ENCODE measurements around the gene DNM2.

DNA sequence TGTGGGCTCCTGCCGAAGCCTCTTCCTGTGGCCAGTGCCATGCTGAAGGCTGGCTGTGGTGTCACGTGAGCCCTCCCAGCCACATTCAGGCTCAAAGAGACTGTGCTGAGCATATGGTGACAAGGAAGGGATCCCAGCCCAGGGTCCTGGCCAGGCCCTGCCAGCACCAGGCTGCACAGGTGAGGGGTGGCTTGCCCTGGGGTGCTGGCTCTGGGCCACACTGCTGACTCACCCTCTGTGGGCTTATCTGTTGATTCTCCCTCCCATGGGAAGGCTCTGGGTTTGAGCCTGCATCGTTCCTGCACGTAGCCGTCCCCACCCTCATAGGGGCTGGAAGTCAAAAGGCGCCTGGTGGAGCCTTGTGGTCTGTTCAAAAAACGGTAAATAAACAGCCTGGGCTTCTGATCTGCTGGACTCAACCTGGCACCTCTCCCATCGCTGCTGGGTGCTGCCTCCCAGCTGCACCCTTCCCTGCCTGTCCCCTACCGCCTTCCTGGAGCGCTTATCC is 31.1 kb downstream of the DNM2 start:
- TF ChIP-seq POLR2AphosphoS5 (IDR thresholded peaks at IDR 0.05; ENCODE audit: borderline replicate concordance, low read depth, low read length) (no peak), EZH2 (IDR thresholded peaks at IDR 0.05) (no peak)
